Activated naive CD8-positive, alpha-beta T cell treated with anti-CD3 and anti-CD28 coated beads, Interleukin-2, amount 50 U/mL, for 24 hours (primary cell): ENCODE data around the gene CRB1.
"Not testable (repeated sequence)": the region's sequence is repeated elsewhere in the genome, so short reads cannot be mapped to it uniquely, and the experiment has no call there.

Experiments
- ATAC-seq: fragments of 150-1000 bp; cut with Tn5 transposase; one replicate; pipeline ENCODE4 v1.10.0; 2021
- DNase-seq: peaks from one replicate; pipeline ENCODE4 v3.0.0; 2021
- H3K27ac Mint-ChIP-seq: one replicate; pipeline ENCODE4 v1.8.0; 2021; ENCODE audit warnings: mild to moderate bottlenecking, mixed read lengths
- H3K27me3 Mint-ChIP-seq: one replicate; pipeline ENCODE4 v1.8.0; 2021; ENCODE audit warnings: mixed read lengths
- H3K36me3 Mint-ChIP-seq: one replicate; pipeline ENCODE4 v1.8.0; 2021; ENCODE audit warnings: low read depth, mixed read lengths
- H3K4me1 Mint-ChIP-seq: one replicate; pipeline ENCODE4 v1.8.0; 2021; ENCODE audit warnings: mixed read lengths
- H3K4me3 Mint-ChIP-seq: one replicate; pipeline ENCODE4 v1.8.0; 2021; ENCODE audit warnings: mild to moderate bottlenecking, moderate library complexity, mixed read lengths
- H3K9me3 Mint-ChIP-seq: one replicate; pipeline ENCODE4 v1.8.0; 2021; ENCODE audit warnings: mixed read lengths

Gene CRB1

DNA sequence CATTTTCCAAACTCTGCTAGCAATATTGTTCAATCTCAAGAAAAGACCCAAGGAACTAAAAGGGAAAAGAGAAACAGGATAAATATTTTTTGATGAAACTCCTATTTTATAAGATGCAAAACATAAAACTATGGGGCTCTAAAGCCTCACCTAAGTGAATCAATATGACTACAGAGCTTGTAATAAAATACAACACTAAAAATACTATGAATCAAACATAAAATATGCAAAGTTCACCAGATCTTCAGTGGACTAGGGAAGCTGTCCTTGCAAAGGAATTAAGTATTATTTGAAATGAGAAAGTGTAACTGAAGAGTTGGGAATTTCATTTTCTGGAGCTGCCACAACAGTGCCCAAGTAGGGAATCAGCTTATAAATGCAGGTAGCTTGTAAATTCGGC is 124.5 kb downstream of the CRB1 start:
- Mint-ChIP-seq H3K27ac (no peak overlapping the region), H3K36me3 (no peaks in the 10 kb centered on the region), H3K9me3 (no peaks in the 10 kb centered on the region), H3K4me3 (no peak overlapping the region), H3K4me1 (peaks cover 28% of the 10 kb centered on the region), H3K27me3 (no peaks in the 10 kb centered on the region)
- ATAC-seq, result no peak
- DNase-seq, result no peak

DNA sequence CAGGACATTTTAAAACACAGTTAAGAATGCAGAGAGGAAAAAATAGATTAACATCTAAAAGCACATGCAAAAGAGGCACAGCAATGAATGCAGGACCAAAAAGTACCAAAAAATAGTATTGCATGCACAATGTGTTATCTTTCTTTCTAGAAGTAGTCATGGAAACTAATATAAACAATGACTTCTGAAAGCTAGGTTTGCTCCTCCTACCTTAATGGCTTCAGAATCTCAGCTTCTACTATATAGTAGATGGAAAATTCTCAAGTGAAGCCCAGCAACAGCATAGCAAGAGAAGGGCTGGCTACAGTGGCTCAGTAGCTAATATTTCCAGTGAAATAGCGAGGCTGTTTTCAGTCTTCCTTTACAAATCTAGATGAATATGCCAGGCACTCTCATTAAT is 125.1 kb downstream of the CRB1 start:
- no peak overlapping the region for H3K4me3 Mint-ChIP-seq
- DNase-seq (no peak), ATAC-seq (no peak)
- H3K4me1 Mint-ChIP-seq, result peaks cover 28% of the 10 kb centered on the region
- H3K36me3 Mint-ChIP-seq, result no peaks in the 10 kb centered on the region
- H3K9me3 Mint-ChIP-seq, result no peaks in the 10 kb centered on the region
- no peak overlapping the region for H3K27ac Mint-ChIP-seq
- H3K27me3 Mint-ChIP-seq, result no peaks in the 10 kb centered on the region

DNA sequence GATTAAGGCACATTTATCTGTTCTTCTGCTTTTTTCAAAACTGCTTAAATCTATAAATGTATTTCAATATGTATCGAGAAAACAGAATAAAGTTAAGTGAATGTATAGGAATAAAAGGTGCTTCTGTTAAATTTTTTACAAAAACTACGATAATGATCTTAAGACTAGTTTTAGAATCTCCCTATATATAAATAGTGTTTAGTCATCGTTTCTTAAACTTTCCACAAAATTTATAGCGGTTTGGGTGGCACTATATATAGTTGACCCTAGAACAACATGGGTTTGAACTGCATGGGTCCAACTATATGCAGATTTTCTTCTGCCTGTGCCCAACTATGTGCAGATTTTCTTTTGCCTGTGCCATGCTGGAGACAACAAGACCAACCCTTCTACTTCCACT is 125.7 kb downstream of the CRB1 start:
- H3K9me3 Mint-ChIP-seq, result no peaks in the 10 kb centered on the region
- H3K4me3 Mint-ChIP-seq, result no peak overlapping the region
- DNase-seq, result no peak
- H3K4me1 Mint-ChIP-seq, result peaks cover 28% of the 10 kb centered on the region
- no peak overlapping the region for H3K27ac Mint-ChIP-seq
- H3K36me3 Mint-ChIP-seq, result no peaks in the 10 kb centered on the region
- H3K27me3 Mint-ChIP-seq, result no peaks in the 10 kb centered on the region
- no peak for ATAC-seq

DNA sequence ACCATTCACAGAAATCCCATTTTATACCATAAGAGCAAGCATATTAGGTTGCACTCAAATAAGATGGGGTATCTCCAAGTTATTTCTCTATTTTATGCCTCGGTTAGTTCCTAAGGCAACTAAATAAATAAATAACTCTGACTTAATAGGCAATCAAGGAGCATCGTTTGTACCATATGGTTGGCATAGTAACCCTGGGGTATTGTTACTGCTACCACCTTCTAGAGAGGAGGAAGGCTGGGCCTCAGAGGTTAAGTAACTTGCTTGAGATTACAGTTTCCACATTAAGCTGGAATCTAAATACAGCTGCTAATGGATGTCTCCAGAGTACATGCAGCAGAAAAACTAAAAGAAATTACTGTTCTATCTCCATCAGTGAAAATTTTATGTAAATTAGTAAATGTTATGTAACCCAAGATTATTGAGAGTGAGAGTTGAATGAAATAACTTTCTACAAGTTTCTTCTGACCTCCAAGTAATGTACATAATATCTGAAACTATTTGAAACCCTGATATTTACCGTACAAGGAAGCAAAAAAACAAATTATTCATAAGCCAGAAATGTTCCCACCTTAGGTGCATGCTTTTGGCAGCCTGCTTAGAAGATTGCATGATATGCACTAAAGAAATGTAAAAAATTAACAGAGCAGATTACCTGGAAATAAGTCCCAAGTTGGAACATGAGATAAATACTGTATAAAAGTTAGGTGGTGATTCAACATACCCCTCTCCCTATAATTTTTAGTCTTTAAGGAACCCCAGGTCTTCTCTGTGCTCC is 127.0 kb downstream of the CRB1 start:
- Mint-ChIP-seq H3K36me3 (no peaks in the 10 kb centered on the region), H3K4me3 (no peak overlapping the region), H3K4me1 (peaks cover 24% of the 10 kb centered on the region), H3K27ac (no peak overlapping the region), H3K27me3 (no peaks in the 10 kb centered on the region), H3K9me3 (no peaks in the 10 kb centered on the region)
- DNase-seq (no peak), ATAC-seq (no peak)

DNA sequence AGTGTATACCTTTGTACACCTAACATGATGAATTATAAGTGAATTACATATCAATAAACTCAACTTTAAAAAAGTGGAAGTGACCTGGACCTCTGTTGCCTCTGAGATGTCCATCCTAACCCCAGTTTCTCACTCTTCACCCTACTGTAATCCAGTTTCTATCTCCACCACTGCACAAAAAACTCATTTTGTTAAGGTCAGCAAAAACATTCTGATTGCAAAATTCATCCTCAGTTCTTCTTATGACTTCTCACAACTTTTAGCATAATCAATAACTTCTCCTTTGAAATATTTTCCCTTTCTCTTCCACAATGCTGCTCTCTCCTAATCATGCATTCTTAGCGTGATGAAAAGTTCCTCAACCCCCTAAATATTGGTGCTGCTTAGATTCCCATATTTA is 129.8 kb downstream of the CRB1 start:
- Mint-ChIP-seq H3K27me3 (no peaks in the 10 kb centered on the region), H3K4me1 (peaks cover 2% of the 10 kb centered on the region), H3K36me3 (no peaks in the 10 kb centered on the region), H3K9me3 (no peaks in the 10 kb centered on the region), H3K27ac (no peak overlapping the region), H3K4me3 (no peak overlapping the region)
- no peak for DNase-seq
- ATAC-seq, result no peak

DNA sequence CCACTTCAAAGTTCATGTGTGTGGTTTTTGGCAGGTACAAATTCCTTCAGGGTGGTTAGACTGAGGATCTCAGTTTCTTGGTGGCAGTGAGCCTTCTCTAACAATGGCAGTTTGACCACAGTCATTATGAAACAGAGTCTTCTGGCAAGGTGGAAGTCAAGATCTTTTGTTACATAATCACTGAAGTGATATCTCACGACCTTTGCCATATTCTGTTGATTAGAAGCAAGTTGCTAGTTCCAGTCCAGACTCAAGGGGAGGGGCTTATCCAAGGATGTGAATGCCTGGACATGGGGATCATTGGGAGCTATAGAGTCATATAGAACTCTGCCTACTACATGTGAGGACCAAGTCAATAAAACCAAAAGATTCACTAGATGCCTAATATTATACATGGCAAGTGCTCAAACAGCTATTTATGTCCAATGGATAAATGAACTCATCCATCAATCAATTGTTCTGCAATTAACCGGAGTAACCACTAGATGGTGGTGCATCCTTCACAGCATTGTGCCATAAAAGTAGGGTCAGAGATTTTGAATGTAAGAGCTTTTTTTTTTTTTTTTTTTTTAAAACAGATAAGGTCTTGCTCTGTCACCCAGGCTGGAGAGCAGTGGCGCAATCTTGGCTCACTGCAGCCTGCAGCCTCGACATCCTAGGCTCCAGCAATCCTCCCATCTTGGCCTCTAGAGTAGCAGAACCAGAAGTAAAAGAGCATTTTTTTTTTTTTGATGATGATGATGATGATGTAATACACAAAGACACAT is 131.9 kb downstream of the CRB1 start:
- no peak for DNase-seq
- H3K4me1 Mint-ChIP-seq, result peaks cover 2% of the 10 kb centered on the region
- H3K27ac Mint-ChIP-seq, result no peak overlapping the region
- peak; percentile 63 for ATAC-seq
- no peak overlapping the region for H3K4me3 Mint-ChIP-seq
- no peaks in the 10 kb centered on the region for H3K9me3 Mint-ChIP-seq
- H3K36me3 Mint-ChIP-seq, result no peaks in the 10 kb centered on the region
- no peaks in the 10 kb centered on the region for H3K27me3 Mint-ChIP-seq

DNA sequence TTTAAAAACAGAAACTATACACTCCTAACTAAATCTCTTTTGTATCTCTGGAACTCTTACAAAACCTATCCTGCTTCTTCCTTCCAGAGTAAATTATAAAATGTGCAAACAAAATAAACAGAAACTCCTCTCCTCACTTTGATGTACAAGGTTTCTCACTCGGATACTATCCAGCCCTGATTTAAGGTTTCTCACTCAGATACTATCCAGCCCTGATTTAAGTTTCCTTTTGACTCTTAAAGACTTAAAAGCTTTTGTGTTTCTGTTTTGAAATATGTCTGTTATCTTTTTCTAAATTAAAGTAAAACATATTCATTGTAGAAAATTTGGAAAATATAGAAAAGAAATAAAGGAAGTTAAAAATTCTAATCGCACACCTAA is 132.5 kb downstream of the CRB1 start:
- ATAC-seq (no peak), DNase-seq (no peak)
- no peak overlapping the region for H3K27ac Mint-ChIP-seq
- H3K4me1 Mint-ChIP-seq, result peaks cover 2% of the 10 kb centered on the region
- no peaks in the 10 kb centered on the region for H3K27me3 Mint-ChIP-seq
- H3K4me3 Mint-ChIP-seq, result no peak overlapping the region
- no peaks in the 10 kb centered on the region for H3K9me3 Mint-ChIP-seq
- no peaks in the 10 kb centered on the region for H3K36me3 Mint-ChIP-seq

DNA sequence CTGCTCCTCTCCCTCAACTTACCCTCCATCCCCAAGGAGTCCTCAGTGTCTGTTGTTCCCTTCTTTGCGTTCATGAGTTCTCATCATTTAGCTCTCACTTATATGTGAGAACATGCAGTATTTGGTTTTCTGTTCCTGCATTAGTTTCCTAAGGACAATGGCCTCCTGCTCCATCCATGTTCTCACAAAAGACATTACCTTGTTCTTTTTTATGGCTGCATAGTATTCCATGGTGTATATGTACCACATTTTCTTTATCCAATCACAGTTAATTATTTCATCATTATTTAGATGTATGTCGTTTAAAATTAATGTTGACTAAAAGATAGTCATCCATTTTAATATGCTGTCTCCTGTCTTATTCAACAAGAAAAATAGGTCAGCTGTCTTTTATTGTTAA is 134.1 kb downstream of the CRB1 start:
- Mint-ChIP-seq H3K36me3 (no peaks in the 10 kb centered on the region), H3K27me3 (no peaks in the 10 kb centered on the region), H3K9me3 (no peaks in the 10 kb centered on the region), H3K27ac (no peak overlapping the region), H3K4me1 (peaks cover 2% of the 10 kb centered on the region), H3K4me3 (no peak overlapping the region)
- ATAC-seq (no peak), DNase-seq (no peak)

DNA sequence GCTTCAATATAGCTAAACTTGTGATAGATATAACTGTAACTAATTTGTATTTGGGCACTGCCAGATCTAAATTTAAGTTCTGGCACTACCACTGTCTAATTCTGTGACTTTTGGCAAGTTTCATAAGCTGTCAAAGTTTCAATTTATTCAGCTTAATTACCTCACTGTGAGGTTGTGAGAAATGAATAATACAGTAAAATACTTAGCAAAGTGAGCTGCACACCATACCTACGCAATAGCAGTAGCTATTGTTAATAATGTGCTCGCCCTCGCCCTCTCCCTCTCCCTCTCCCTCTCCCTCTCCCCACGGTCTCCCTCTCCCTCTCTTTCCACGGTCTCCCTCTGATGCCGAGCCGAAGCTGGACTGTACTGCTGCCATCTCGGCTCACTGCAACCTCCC is 136.7 kb downstream of the CRB1 start:
- H3K27ac Mint-ChIP-seq, ATAC-seq, H3K36me3 Mint-ChIP-seq, H3K4me1 Mint-ChIP-seq, DNase-seq, H3K4me3 Mint-ChIP-seq, H3K9me3 Mint-ChIP-seq, H3K27me3 Mint-ChIP-seq: not testable (repeated sequence)

DNA sequence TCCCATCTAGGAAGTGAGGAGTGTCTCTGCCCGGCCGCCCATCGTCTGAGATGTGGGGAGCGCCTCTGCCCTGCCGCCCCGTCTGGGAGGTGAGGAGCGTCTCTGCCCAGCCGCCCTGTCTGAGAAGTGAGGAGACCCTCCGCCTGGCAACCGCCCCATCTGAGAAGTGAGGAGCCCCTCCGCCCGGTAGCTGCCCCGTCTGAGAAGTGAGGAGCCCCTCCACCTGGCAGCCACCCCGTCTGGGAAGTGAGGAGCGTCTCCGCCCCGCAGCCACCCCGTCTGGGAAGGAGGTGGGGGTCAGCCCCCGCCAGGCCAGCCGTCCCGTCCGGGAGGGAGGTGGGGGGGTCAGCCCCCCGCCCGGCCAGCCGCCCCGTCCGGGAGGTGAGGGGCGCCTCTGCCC is 137.6 kb downstream of the CRB1 start:
- DNase-seq, H3K4me1 Mint-ChIP-seq, ATAC-seq, H3K36me3 Mint-ChIP-seq, H3K9me3 Mint-ChIP-seq, H3K4me3 Mint-ChIP-seq, H3K27ac Mint-ChIP-seq, H3K27me3 Mint-ChIP-seq: not testable (repeated sequence)

DNA sequence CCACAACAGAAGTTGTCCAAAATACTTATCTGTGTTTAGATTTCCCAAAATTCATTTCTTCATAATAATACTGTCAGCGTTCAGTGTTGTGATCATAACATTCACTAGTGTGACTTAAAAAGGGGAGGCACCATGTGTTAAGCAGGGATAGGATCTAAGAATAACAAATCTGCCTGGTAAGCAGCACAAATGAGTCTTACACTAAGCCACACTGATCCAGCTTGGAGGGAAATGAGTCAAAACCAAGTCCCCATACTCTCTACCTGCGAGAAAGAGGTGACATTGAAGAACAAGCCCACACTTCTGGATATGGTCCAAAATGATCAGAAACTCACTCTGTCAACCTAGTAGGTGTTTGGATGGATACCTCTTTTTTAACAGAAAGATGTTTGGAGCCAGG is 145.5 kb downstream of the CRB1 start:
- Mint-ChIP-seq H3K4me1 (no peaks in the 10 kb centered on the region), H3K9me3 (no peaks in the 10 kb centered on the region), H3K27ac (no peak overlapping the region), H3K27me3 (no peaks in the 10 kb centered on the region), H3K4me3 (no peak overlapping the region), H3K36me3 (no peaks in the 10 kb centered on the region)
- ATAC-seq (no peak), DNase-seq (no peak)

DNA sequence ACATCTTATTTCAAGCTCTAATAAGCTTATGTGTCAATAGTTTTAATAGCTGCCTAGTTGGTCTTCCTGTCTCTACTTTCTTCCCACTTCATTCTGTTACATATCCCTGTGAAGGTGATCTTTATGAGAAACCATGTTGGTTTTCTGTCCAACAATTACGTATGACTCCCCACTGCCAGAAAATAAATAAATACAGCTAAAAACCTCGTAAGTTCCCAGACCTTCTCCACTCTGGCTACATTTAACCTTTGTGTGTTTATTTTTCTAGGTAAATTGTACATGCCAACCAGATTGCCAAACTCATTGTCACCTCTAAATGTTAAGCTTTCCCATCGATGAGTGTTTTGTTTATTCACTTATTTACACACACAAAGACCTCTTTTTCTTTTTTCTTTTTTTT is 147.2 kb downstream of the CRB1 start:
- Mint-ChIP-seq H3K27me3 (no peaks in the 10 kb centered on the region), H3K4me1 (no peaks in the 10 kb centered on the region), H3K4me3 (no peak overlapping the region), H3K36me3 (no peaks in the 10 kb centered on the region), H3K27ac (no peak overlapping the region), H3K9me3 (no peaks in the 10 kb centered on the region)
- ATAC-seq, result no peak
- DNase-seq, result no peak

DNA sequence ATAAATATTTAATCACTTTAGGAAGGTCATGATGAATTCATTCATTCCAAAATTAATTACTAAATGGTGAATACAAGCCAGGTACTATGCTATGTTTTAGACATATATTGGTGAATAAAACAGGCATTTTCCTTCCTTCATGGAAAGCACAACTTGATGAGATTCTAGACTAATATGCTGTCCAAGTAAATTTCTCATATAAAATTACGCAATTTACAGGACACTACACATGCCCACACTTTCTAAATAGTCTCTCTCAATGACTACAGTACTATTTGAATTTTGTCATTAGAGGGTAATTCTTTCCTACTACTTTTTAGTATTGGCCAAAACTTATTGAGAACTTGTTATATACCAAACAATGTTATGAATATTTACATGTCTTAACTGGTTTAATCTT is 150.6 kb downstream of the CRB1 start:
- Mint-ChIP-seq H3K36me3 (no peaks in the 10 kb centered on the region), H3K27me3 (no peaks in the 10 kb centered on the region), H3K4me1 (no peaks in the 10 kb centered on the region), H3K9me3 (no peaks in the 10 kb centered on the region), H3K27ac (no peak overlapping the region), H3K4me3 (no peak overlapping the region)
- DNase-seq, result no peak
- no peak for ATAC-seq

DNA sequence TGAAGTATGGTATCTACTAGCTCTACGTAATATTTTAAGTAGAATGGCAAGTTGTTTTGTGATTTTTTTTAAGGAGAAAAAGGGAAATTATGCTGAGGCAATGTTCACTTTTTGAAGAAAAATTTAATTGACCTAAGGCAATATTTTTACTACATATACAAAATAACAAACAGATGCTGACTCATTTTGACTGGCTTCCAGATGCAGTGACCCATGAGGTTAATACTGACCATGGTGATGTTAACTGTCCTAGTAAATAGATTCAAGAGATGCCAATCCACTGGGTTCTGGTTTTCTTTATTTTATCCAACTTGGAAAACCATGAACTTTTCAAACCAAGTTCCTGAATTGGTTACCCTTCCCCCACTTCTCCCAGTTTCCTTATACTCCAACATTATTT is 154.9 kb downstream of the CRB1 start:
- no peak for ATAC-seq
- no peak for DNase-seq
- no peaks in the 10 kb centered on the region for H3K4me1 Mint-ChIP-seq
- no peak overlapping the region for H3K4me3 Mint-ChIP-seq
- no peaks in the 10 kb centered on the region for H3K36me3 Mint-ChIP-seq
- H3K9me3 Mint-ChIP-seq, result no peaks in the 10 kb centered on the region
- no peak overlapping the region for H3K27ac Mint-ChIP-seq
- H3K27me3 Mint-ChIP-seq, result no peaks in the 10 kb centered on the region

DNA sequence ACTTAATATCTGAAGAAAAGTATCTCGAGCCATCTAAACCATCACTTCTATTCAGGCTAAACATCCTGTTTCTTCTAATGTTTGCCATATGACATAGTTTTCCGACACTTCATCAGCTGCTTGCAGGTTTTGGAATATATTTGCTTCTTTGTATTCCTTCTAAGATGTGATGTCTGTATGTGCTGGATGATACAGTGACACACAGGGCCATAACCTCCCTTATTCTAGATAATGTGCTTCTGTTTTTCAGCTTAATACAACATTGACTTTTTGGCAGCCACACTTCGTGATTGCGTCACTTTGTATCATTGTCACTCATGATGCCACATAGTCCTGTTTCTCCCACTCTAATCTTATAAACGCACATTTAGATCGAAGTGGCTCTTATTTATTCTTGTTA is 156.3 kb downstream of the CRB1 start:
- Mint-ChIP-seq H3K27ac (no peak overlapping the region), H3K4me3 (no peak overlapping the region)

More for the DNA sequence above, 156.3 kb downstream of the CRB1 start:
- DNase-seq, result no peak
- H3K9me3 Mint-ChIP-seq, result no peaks in the 10 kb centered on the region
- H3K4me1 Mint-ChIP-seq, result no peaks in the 10 kb centered on the region
- no peaks in the 10 kb centered on the region for H3K36me3 Mint-ChIP-seq
- no peak for ATAC-seq
- H3K27me3 Mint-ChIP-seq, result no peaks in the 10 kb centered on the region
